Neural cell (in vitro differentiated cells): Measurements from ENCODE around the gene C21orf58. TPM values are rescaled to one million over a fixed set of nuclear protein-coding genes. Genes with fewer than 3 reads are reported as not detected.

Experiments used
- H2AFZ ChIP-seq: fragments of 200-600, 300-800 bp; sonication (generic), shearing (Covaris generic); 2 replicates; pipeline ENCODE4 v1.6.0; 2014; ENCODE audit warnings: low read depth, mild to moderate bottlenecking, antibody characterized with exemption, low read length, moderate library complexity
- H3F3A ChIP-seq: fragments of 200-600 bp; shearing (Covaris generic); 2 replicates; pipeline ENCODE4 v1.6.1; 2016; ENCODE audit warnings: mild to moderate bottlenecking, moderate library complexity, mixed read lengths, antibody characterized with exemption, low read length; ENCODE audit not compliant: insufficient read depth, poor library complexity, severe bottlenecking
- H3K27ac ChIP-seq: fragments of 200-600, 300-800 bp; sonication (generic), shearing (Covaris generic); 2 replicates; pipeline ENCODE4 v1.5.1; 2014; ENCODE audit warnings: mild to moderate bottlenecking, low read length, moderate library complexity
- H3K27me3 ChIP-seq: fragments of 300-800, 200-600 bp; sonication (generic), shearing (Covaris generic); 2 replicates; pipeline ENCODE4 v1.6.0; 2014; ENCODE audit warnings: mild to moderate bottlenecking, low read depth, low read length, moderate library complexity; ENCODE audit not compliant: insufficient read depth
- H3K36me3 ChIP-seq: fragments of 300-800, 200-600 bp; sonication (generic), shearing (Covaris generic); 2 replicates; pipeline ENCODE4 v1.5.1; 2014; ENCODE audit warnings: mild to moderate bottlenecking, antibody characterized with exemption, low read length, moderate library complexity; ENCODE audit not compliant: insufficient read depth
- H3K4me2 ChIP-seq: fragments of 300-800, 200-600 bp; sonication (generic), shearing (Covaris generic); 2 replicates; pipeline ENCODE4 v1.6.0; 2014; ENCODE audit warnings: mild to moderate bottlenecking, low read length
- H3K4me3 ChIP-seq: fragments of 300-800, 200-600 bp; sonication (generic), shearing (Covaris generic); 2 replicates; pipeline ENCODE4 v1.5.1; 2014; ENCODE audit warnings: mild to moderate bottlenecking, low read length, moderate library complexity
- H3K79me2 ChIP-seq: fragments of 200-600 bp; shearing (Covaris generic); replicated peaks from 2 replicates; pipeline ENCODE4 v1.6.0; 2014; ENCODE audit warnings: mild to moderate bottlenecking, low read length, moderate library complexity; ENCODE audit not compliant: insufficient read depth
- H3K9ac ChIP-seq: fragments of 300-800, 200-600 bp; sonication (generic), shearing (Covaris generic); 2 replicates; pipeline ENCODE4 v1.6.1; 2016; ENCODE audit warnings: mild to moderate bottlenecking, low read length, mixed read lengths
- H3K9me2 ChIP-seq: fragments of 200-600 bp; shearing (Covaris generic); 2 replicates; pipeline ENCODE4 v1.6.1; 2016; ENCODE audit warnings: mild to moderate bottlenecking, low read length, mixed read lengths; ENCODE audit not compliant: insufficient read depth
- H3K9me3 ChIP-seq: fragments of 200-600, 300-800 bp; sonication (generic), shearing (Covaris generic); 2 replicates; pipeline ENCODE4 v1.6.1; 2016; ENCODE audit warnings: mild to moderate bottlenecking, mixed run types, low read length, moderate library complexity, mixed read lengths
- H4K20me1 ChIP-seq: fragments of 200-600 bp; shearing (Covaris generic); 2 replicates; pipeline ENCODE4 v1.6.1; 2016; ENCODE audit warnings: mild to moderate bottlenecking, mixed run types; ENCODE audit not compliant: insufficient read depth
- CTCF ChIP-seq: fragments of 450-650 bp; IDR thresholded peaks from 2 replicates; pipeline ENCODE4 v1.5.1; 2014; ENCODE audit warnings: antibody characterized with exemption, mild to moderate bottlenecking, moderate library complexity; ENCODE audit not compliant: poor library complexity, severe bottlenecking
- EP300 ChIP-seq: fragments of 450-650 bp; conservative IDR thresholded peaks from 2 replicates; pipeline ENCODE4 v1.6.1; 2014; ENCODE audit warnings: antibody characterized with exemption, mild to moderate bottlenecking, moderate library complexity; ENCODE audit not compliant: poor library complexity, severe bottlenecking
- EZH2 ChIP-seq: fragments of 200-600, 300-800 bp; shearing (Covaris generic), sonication (generic); IDR thresholded peaks from 2 replicates; pipeline ENCODE4 v1.6.1; 2014; ENCODE audit warnings: antibody characterized with exemption, low read length, borderline replicate concordance, mild to moderate bottlenecking; ENCODE audit not compliant: insufficient read depth, poor library complexity, severe bottlenecking
- MXI1 ChIP-seq: fragments of 450-650 bp; conservative IDR thresholded peaks from 2 replicates; pipeline ENCODE4 v1.6.1; 2014; ENCODE audit warnings: antibody characterized with exemption, mild to moderate bottlenecking; ENCODE audit not compliant: poor library complexity, severe bottlenecking
- POLR2AphosphoS5 ChIP-seq: IDR thresholded peaks from 2 replicates; pipeline ENCODE4 v1.6.1; 2012
- RAD21 ChIP-seq: fragments of 450-650 bp; conservative IDR thresholded peaks from 2 replicates; pipeline ENCODE4 v1.6.1; 2014; ENCODE audit warnings: antibody characterized with exemption, mild to moderate bottlenecking, moderate library complexity
- REST ChIP-seq: IDR thresholded peaks from 2 replicates; pipeline ENCODE4 v1.6.1; 2012; ENCODE audit warnings: borderline replicate concordance
- SMC3 ChIP-seq: fragments of 450-650 bp; conservative IDR thresholded peaks from 2 replicates; pipeline ENCODE4 v1.6.1; 2014; ENCODE audit warnings: antibody characterized with exemption, mild to moderate bottlenecking, moderate library complexity; ENCODE audit not compliant: poor library complexity
- TAF1 ChIP-seq: IDR thresholded peaks from 2 replicates; pipeline ENCODE4 v1.6.1; 2012; ENCODE audit warnings: low read depth
- polyA plus RNA-seq: library from polyadenylated mRNA; depleted of rRNA; stranded (reverse); fragments of >200 nt; gene quantifications from 2 replicates; pipeline ENCODE4 v1.2.3, GENCODE V29; 2014

Gene C21orf58
- polyA plus RNA-seq, 1 donor from 2014 or later: 3.0 TPM

DNA sequence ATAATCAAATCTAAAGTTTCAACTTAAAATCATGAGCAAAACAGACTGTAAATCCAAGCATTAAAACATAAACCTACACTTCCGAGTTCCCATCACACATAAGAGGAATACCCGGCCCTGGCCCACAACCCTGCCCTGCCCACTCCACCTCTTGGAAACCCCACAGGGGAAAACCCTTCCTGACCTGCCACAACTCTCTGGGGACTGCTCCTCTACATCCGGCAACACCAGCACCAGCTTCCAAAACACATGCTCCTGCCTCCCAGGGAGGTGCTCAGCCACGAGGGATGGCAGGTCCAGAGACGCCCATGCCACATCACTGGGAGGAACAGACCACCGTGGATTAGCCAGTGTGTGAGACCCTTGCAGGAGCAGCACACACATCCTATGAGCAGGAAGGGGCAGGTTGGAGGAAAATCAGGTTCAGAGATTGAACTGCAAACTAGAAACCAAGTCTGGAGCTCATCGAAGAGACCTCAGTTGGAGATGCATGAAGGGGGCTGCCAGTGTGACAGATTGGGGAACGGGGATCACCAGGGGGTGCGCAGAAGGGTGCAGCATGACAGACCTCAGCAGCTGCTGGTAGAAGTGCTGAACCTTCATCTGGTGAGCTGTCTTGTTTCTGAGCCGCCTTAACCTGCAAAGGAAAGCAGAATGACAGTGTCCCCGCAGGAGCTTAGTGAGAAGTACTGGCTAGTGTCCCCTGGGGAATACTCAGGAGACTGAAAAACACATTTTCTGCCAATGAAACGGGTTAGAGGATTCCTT lies 69.3 kb downstream of the C21orf58 start:
- TF ChIP-seq TAF1 (no peak), REST (no peak), EP300 (no peak), POLR2AphosphoS5 (no peak), MXI1 (no peak), EZH2 (no peak), RAD21 (no peak), CTCF (no peak), SMC3 (no peak)
- Histone ChIP-seq H2AFZ (no peak overlapping the region), H3K79me2 (no peaks in the 10 kb centered on the region), H3K9me2 (no peaks in the 10 kb centered on the region), H3F3A (no peaks in the 10 kb centered on the region), H4K20me1 (no peaks in the 10 kb centered on the region), H3K4me3 (no peak overlapping the region), H3K27me3 (no peaks in the 10 kb centered on the region), H3K4me2 (no peak overlapping the region), H3K36me3 (peaks cover 10% of the 10 kb centered on the region), H3K27ac (no peak overlapping the region), H3K9me3 (no peaks in the 10 kb centered on the region), H3K9ac (no peak overlapping the region)

DNA sequence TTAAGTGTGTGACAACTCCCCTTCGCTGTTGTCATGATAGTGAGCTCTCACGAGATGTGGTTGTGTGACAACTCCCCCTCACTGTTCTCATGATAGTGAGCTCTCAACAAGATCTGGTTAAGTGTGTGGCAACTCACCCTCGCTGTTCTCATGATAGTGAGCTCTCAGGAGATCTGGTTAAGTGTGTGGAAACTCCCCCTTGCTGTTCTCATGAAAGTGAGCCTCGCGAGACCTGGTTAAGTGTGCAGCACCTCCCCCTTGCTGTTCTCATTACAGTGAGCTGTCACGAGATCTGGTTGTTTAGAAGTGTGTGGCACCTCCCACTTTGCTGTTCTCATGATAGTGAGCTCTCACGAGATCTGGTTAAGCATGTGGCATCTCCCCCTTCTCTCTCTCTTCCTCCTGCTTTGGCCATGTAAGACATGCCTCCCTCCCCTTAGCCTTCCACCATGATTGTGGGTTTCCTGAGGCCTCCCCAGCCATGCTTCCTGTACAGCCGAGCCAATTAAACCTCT lies 70.0 kb downstream of the C21orf58 start:
- Histone ChIP-seq H3K9me2 (no peaks in the 10 kb centered on the region), H3F3A (no peaks in the 10 kb centered on the region), H4K20me1 (no peaks in the 10 kb centered on the region), H3K4me2 (no peak overlapping the region), H3K27ac (no peak overlapping the region), H3K9me3 (no peaks in the 10 kb centered on the region), H3K79me2 (no peaks in the 10 kb centered on the region), H3K36me3 (peaks cover 10% of the 10 kb centered on the region), H3K9ac (no peak overlapping the region), H2AFZ (no peak overlapping the region), H3K27me3 (no peaks in the 10 kb centered on the region), H3K4me3 (no peak overlapping the region)
- TF ChIP-seq CTCF (no peak), TAF1 (no peak), SMC3 (no peak), RAD21 (no peak), EP300 (no peak), MXI1 (no peak), REST (no peak), POLR2AphosphoS5 (no peak), EZH2 (no peak)
